Astrocyte of the cerebellum (primary cell): ENCODE measurements around the gene ARID4B.

Experiments
- DNase-seq: peaks from one replicate; pipeline ENCODE4 v3.0.0-alpha.2; 2011; ENCODE audit warnings: low read depth
- H3K4me3 ChIP-seq: 2 replicates; pipeline ENCODE4 v1.5.1; 2011; ENCODE audit warnings: mild to moderate bottlenecking, low read depth, low read length, moderate library complexity
- CTCF ChIP-seq: IDR thresholded peaks from 2 replicates; pipeline ENCODE4 v1.5.1; 2012; ENCODE audit warnings: low read length, low read depth, moderate library complexity, mild to moderate bottlenecking; ENCODE audit errors: missing control alignments
- in situ Hi-C: cut with HindIII; loops from 2 replicates; pipeline ENCODE4 v1.10.0; 2017; ENCODE audit warnings: low sequenced_read_pairs

Gene ARID4B

GRCh38 chr1:235342471-235342870 is 14.5 kb upstream of the ARID4B start:
- in situ Hi-C loops: no loop called here
- DNase-seq: no peak
- TF ChIP-seq CTCF: no peak
- no peak overlapping the region for H3K4me3 ChIP-seq

DNA sequence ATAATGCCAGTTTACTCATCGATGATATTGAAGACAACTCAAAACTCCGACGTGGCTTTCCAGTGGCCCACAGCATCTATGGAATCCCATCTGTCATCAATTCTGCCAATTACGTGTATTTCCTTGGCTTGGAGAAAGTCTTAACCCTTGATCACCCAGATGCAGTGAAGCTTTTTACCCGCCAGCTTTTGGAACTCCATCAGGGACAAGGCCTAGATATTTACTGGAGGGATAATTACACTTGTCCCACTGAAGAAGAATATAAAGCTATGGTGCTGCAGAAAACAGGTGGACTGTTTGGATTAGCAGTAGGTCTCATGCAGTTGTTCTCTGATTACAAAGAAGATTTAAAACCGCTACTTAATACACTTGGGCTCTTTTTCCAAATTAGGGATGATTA is 14.1 kb upstream of the ARID4B start:
- no peak for DNase-seq
- H3K4me3 ChIP-seq: no peak overlapping the region
- no peak for TF ChIP-seq CTCF
- in situ Hi-C loops: no loop called here

DNA sequence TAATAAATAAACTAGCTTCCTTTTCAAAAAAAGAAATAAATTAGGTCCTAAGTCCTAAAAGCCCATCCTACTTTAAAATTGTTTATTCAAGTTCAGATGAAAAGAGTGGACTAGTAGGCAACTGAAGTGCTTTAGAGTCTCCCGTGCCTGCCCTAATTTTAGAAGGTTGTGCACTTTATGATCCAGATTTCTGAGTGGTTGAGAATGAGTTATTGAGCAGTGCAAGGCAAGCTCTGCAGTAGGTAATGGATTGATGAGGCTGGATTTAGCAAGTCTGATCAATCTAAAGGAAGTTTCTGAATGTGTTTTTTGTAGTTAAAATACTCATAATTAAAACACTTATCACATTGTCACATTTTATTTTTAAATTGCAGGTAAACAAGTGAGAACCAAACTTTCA is 13.4 kb upstream of the ARID4B start:
- no peak for TF ChIP-seq CTCF

DNA sequence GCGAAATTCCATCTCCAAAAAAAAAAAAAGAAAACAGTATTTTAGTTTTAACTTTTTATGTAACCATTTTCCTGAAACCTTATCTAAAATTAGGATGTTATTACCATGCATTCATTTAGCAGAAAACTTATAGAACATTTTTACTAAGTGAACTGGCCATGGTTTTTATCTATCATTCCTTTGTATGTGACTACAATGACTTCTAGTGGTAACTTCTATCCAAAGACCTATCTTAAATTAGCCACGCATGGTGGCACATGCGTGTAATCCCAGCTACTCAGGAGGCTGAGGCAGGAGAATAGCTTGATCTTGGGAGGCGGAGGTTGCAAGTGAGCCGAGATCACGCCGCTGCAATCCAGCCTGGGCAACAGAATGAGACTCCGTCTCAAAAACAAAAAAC is 11.8 kb upstream of the ARID4B start:
- in situ Hi-C loops: no loop called here
- no peak for TF ChIP-seq CTCF
- H3K4me3 ChIP-seq: no peak overlapping the region
- DNase-seq: no peak

More for the DNA sequence above, 13.4 kb upstream of the ARID4B start:
- H3K4me3 ChIP-seq: no peak overlapping the region
- no peak for DNase-seq
- in situ Hi-C loops: no loop called here

DNA sequence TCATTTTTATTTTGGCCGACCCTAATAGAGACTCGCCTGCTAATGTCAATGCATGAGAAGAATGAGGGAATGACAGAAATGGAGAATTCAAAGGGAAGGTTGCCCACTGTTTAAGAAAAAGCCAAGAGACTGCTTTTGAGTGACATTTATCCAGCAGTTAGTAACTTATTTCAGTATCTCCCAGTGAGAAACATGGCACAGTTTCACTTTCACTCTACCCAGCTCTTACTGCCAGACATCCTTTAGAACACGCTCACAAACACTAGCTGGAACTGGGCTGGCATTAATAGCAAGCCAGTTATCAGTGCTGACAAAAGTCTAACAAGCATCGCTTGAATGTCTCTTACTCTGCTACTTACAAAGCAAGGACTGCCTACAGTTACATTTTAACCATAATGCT is 8.9 kb upstream of the ARID4B start:
- DNase-seq: no peak
- H3K4me3 ChIP-seq: no peak overlapping the region
- in situ Hi-C loops: no loop called here
- TF ChIP-seq CTCF: no peak

GRCh38 chr1:235331401-235331800 is 3.4 kb upstream of the ARID4B start:
- no peak for DNase-seq
- in situ Hi-C loops: no loop called here
- TF ChIP-seq CTCF: no peak
- no peak overlapping the region for H3K4me3 ChIP-seq

- no peak for DNase-seq
Observed at GRCh38 chr1:235330918-235331285, 2.9 kb upstream of the ARID4B start.

More at GRCh38 chr1:235330918-235331285, 2.9 kb upstream of the ARID4B start:
- no peak overlapping the region for H3K4me3 ChIP-seq
- no peak for TF ChIP-seq CTCF
- in situ Hi-C loops: no loop called here
